HEK293 (cell line): ENCODE results near the gene MYLK3.

Source experiments
- CTCF ChIA-PET: fragments of 350-600 bp; formaldehyde crosslinking; extraction: SDS; loops from one replicate; lab custom pipeline; 2021; ENCODE audit warnings: antibody characterized with exemption; lab: Yijun Ruan, JAX
- POLR2A ChIA-PET: fragments of 300-600 bp; formaldehyde crosslinking; extraction: SDS; loops from one replicate; lab custom pipeline; 2020; ENCODE audit warnings: antibody characterized with exemption, inconsistent platforms; lab: Yijun Ruan, JAX
- H3K27ac ChIP-seq: fragments of 200-500 bp; sonication (Bioruptor generic); 2 replicates; pipeline ENCODE4 v1.5.1; 2014; ENCODE audit warnings: low read depth, low read length, control low read depth, inconsistent platforms; ENCODE audit errors: extremely low read depth
- H3K36me3 ChIP-seq, 2 experiments: fragments of 200-500 bp in 1 of 2; sonication (Bioruptor generic) in 1 of 2; 1 replicate in 1 of 2; 2 replicates in 1 of 2; pipeline ENCODE4 v1.5.1; 2014 to 2017; ENCODE audit warnings: inconsistent platforms in 2 of 2, low read length in 2 of 2; ENCODE audit not compliant: control insufficient read depth in 2 of 2, insufficient read depth in 1 of 2
- H3K4me1 ChIP-seq: fragments of 200-500 bp; sonication (Bioruptor generic); 2 replicates; pipeline ENCODE4 v1.5.1; 2014; ENCODE audit warnings: mild to moderate bottlenecking, low read length, inconsistent platforms; ENCODE audit not compliant: control insufficient read depth, insufficient read depth
- H3K4me3 ChIP-seq: 2 replicates; pipeline ENCODE4 v1.5.1; 2011; ENCODE audit warnings: low read depth, mild to moderate bottlenecking, control low read depth, low read length, moderate library complexity
- H3K9me3 ChIP-seq: fragments of 200-500 bp; sonication (Bioruptor generic); 2 replicates; pipeline ENCODE4 v1.5.1; 2014; ENCODE audit warnings: low read depth, low read length, inconsistent platforms; ENCODE audit not compliant: control insufficient read depth, insufficient read depth
- BCL11A ChIP-seq: fragments of 450-650 bp; formaldehyde crosslinking; IDR thresholded peaks from 2 replicates; pipeline ENCODE4 v1.5.1; 2016; ENCODE audit warnings: low read depth, missing biosample characterization, missing genetic modification characterization
- EGR2 ChIP-seq: fragments of 450-650 bp; formaldehyde crosslinking; IDR thresholded peaks from 2 replicates; pipeline ENCODE4 v1.5.1; 2016; ENCODE audit warnings: low read depth, missing biosample characterization, missing genetic modification characterization
- FEZF1 ChIP-seq: fragments of 450-650 bp; formaldehyde crosslinking; IDR thresholded peaks from 2 replicates; pipeline ENCODE4 v1.5.1; 2016; ENCODE audit warnings: missing biosample characterization, missing genetic modification characterization
- GLI4 ChIP-seq: fragments of 450-650 bp; formaldehyde crosslinking; IDR thresholded peaks from 2 replicates; pipeline ENCODE4 v1.5.1; 2016; ENCODE audit warnings: missing biosample characterization, missing genetic modification characterization
- IKZF3 ChIP-seq: fragments of 450-650 bp; IDR thresholded peaks from 2 replicates; pipeline ENCODE4 v1.5.0; 2018; ENCODE audit warnings: missing biosample characterization, mild to moderate bottlenecking, missing genetic modification characterization, moderate library complexity
- MYNN ChIP-seq: fragments of 450-650 bp; formaldehyde crosslinking; IDR thresholded peaks from 2 replicates; pipeline ENCODE4 v1.5.1; 2016; ENCODE audit warnings: missing biosample characterization, missing genetic modification characterization, borderline replicate concordance
- SCRT2 ChIP-seq: fragments of 450-650 bp; formaldehyde crosslinking; IDR thresholded peaks from 2 replicates; pipeline ENCODE4 v1.5.1; 2016; ENCODE audit warnings: missing biosample characterization, missing genetic modification characterization
- ZBTB6 ChIP-seq: fragments of 450-650 bp; formaldehyde crosslinking; IDR thresholded peaks from 2 replicates; pipeline ENCODE4 v1.5.1; 2017; ENCODE audit warnings: missing biosample characterization, missing genetic modification characterization
- ZNF114 ChIP-seq: fragments of 450-650 bp; formaldehyde crosslinking; IDR thresholded peaks from 2 replicates; pipeline ENCODE4 v1.5.0; 2017; ENCODE audit warnings: missing biosample characterization, missing genetic modification characterization
- ZNF214 ChIP-seq: fragments of 450-650 bp; formaldehyde crosslinking; IDR thresholded peaks from 2 replicates; pipeline ENCODE4 v1.5.1; 2017; ENCODE audit warnings: missing biosample characterization, mild to moderate bottlenecking, missing genetic modification characterization, borderline replicate concordance
- ZNF335 ChIP-seq: fragments of 450-650 bp; formaldehyde crosslinking; conservative IDR thresholded peaks from 2 replicates; pipeline ENCODE4 v1.5.1; 2016; ENCODE audit warnings: missing biosample characterization, missing genetic modification characterization
- ZNF394 ChIP-seq: fragments of 450-650 bp; formaldehyde crosslinking; IDR thresholded peaks from 2 replicates; pipeline ENCODE4 v1.5.1; 2016; ENCODE audit warnings: missing biosample characterization, missing genetic modification characterization, mild to moderate bottlenecking, moderate library complexity, borderline replicate concordance
- ZNF610 ChIP-seq: fragments of 450-650 bp; formaldehyde crosslinking; IDR thresholded peaks from 2 replicates; pipeline ENCODE4 v1.5.1; 2016; ENCODE audit warnings: missing biosample characterization, missing genetic modification characterization, borderline replicate concordance
- ZNF701 ChIP-seq: fragments of 450-650 bp; formaldehyde crosslinking; IDR thresholded peaks from 2 replicates; pipeline ENCODE4 v1.5.1; 2016; ENCODE audit warnings: missing biosample characterization, missing genetic modification characterization
- ZNF785 ChIP-seq: fragments of 450-650 bp; formaldehyde crosslinking; IDR thresholded peaks from 2 replicates; pipeline ENCODE4 v1.5.1; 2016; ENCODE audit warnings: missing biosample characterization, missing genetic modification characterization
- ZNF791 ChIP-seq: fragments of 450-650 bp; formaldehyde crosslinking; IDR thresholded peaks from 2 replicates; pipeline ENCODE4 v1.5.1; 2016; ENCODE audit warnings: missing biosample characterization, missing genetic modification characterization
- ZNF830 ChIP-seq: fragments of 450-650 bp; IDR thresholded peaks from 2 replicates; pipeline ENCODE4 v1.5.0; 2018; ENCODE audit warnings: missing biosample characterization, missing genetic modification characterization, low read depth, mild to moderate bottlenecking, moderate library complexity
- TF ChIP-seq, protein P1 (sequence below): fragments of 450-650 bp; formaldehyde crosslinking; IDR thresholded peaks from 2 replicates; pipeline ENCODE4 v1.5.1; 2016; ENCODE audit warnings: missing biosample characterization, missing genetic modification characterization
- TF ChIP-seq, protein P2 (sequence below): fragments of 450-650 bp; formaldehyde crosslinking; IDR thresholded peaks from 2 replicates; pipeline ENCODE4 v1.5.1; 2016; ENCODE audit warnings: missing biosample characterization, missing genetic modification characterization

The MYLK3 gene

DNA sequence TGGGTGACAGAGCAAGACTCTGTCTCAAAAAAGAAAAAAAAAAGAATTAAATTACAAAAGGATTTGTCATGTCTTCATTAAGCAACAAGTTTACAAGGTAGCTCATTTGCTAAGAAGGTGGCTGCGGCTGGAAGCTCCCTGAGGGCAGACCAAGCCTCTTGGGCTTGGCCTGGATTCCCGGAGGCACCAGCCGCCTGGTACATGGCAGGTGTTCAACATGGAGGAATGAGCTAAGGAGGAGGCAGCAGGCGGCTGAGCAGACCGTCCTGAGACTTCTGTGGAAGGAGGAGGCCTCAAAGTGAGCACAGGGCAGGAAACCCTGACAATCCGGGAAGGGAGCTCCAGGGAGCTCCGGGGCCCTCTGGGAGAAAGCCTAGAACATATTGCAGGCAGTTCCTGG lies 3.2 kb upstream of the MYLK3 start:
- H3K4me1 ChIP-seq = no peaks in the 10 kb centered on the region
- no peak for TF ChIP-seq ZNF701
- TF ChIP-seq, protein P1, sequence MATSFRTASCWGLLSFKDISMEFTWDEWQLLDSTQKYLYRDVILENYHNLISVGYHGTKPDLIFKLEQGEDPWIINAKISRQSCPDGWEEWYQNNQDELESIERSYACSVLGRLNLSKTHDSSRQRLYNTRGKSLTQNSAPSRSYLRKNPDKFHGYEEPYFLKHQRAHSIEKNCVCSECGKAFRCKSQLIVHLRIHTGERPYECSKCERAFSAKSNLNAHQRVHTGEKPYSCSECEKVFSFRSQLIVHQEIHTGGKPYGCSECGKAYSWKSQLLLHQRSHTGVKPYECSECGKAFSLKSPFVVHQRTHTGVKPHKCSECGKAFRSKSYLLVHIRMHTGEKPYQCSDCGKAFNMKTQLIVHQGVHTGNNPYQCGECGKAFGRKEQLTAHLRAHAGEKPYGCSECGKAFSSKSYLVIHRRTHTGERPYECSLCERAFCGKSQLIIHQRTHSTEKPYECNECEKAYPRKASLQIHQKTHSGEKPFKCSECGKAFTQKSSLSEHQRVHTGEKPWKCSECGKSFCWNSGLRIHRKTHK (tag by site-specific recombination) = no peak
- no peak for TF ChIP-seq GLI4 (tag by site-specific recombination)
- no peak for TF ChIP-seq ZNF394
- no peak for TF ChIP-seq ZNF791 (tag by site-specific recombination)
- no peak for TF ChIP-seq EGR2 (tag by site-specific recombination)
- no peak for TF ChIP-seq ZNF610
- no peak for TF ChIP-seq BCL11A (tag by site-specific recombination)
- no peak for TF ChIP-seq SCRT2 (tag by site-specific recombination)
- no peaks in the 10 kb centered on the region for H3K36me3 ChIP-seq
- H3K27ac ChIP-seq = no peak overlapping the region
- POLR2A ChIA-PET = no interaction called here
- H3K4me3 ChIP-seq = no peak overlapping the region
- no peaks in the 10 kb centered on the region for H3K9me3 ChIP-seq
- CTCF ChIA-PET = interaction anchor here (0.7 kb wide), 1 partner anchor 59 kb away, joined by 3 read pairs; no protein-coding TSS in a partner anchor

GRCh38 chr16:46748775-46749705 lies 896 bp upstream of the MYLK3 start:
- TF ChIP-seq, protein P2, sequence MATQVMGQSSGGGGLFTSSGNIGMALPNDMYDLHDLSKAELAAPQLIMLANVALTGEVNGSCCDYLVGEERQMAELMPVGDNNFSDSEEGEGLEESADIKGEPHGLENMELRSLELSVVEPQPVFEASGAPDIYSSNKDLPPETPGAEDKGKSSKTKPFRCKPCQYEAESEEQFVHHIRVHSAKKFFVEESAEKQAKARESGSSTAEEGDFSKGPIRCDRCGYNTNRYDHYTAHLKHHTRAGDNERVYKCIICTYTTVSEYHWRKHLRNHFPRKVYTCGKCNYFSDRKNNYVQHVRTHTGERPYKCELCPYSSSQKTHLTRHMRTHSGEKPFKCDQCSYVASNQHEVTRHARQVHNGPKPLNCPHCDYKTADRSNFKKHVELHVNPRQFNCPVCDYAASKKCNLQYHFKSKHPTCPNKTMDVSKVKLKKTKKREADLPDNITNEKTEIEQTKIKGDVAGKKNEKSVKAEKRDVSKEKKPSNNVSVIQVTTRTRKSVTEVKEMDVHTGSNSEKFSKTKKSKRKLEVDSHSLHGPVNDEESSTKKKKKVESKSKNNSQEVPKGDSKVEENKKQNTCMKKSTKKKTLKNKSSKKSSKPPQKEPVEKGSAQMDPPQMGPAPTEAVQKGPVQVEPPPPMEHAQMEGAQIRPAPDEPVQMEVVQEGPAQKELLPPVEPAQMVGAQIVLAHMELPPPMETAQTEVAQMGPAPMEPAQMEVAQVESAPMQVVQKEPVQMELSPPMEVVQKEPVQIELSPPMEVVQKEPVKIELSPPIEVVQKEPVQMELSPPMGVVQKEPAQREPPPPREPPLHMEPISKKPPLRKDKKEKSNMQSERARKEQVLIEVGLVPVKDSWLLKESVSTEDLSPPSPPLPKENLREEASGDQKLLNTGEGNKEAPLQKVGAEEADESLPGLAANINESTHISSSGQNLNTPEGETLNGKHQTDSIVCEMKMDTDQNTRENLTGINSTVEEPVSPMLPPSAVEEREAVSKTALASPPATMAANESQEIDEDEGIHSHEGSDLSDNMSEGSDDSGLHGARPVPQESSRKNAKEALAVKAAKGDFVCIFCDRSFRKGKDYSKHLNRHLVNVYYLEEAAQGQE (tag by site-specific recombination) = no peak
- TF ChIP-seq ZNF114 (no peak), ZNF785 (tag by site-specific recombination) (no peak), ZNF214 (tag by site-specific recombination) (no peak), FEZF1 (tag by site-specific recombination) (no peak), IKZF3 (tag by site-specific recombination) (no peak), ZNF830 (no peak), ZBTB6 (no peak), ZNF335 (tag by site-specific recombination) (no peak), MYNN (tag by site-specific recombination) (no peak)
- no peak overlapping the region for H3K4me3 ChIP-seq
- ChIA-PET POLR2A (no interaction called here), CTCF (interaction anchor here (0.7 kb wide), 1 partner anchor 179 kb away, joined by 3 read pairs; no protein-coding TSS in a partner anchor)
- H3K4me1 ChIP-seq = no peaks in the 10 kb centered on the region
- no peaks in the 10 kb centered on the region for H3K36me3 ChIP-seq
- no peaks in the 10 kb centered on the region for H3K9me3 ChIP-seq
- no peak overlapping the region for H3K27ac ChIP-seq
